Tibial nerve (tissue), 4 donors: Measurements from ENCODE around the gene TBC1D1. TPM values are rescaled to one million over a fixed set of nuclear protein-coding genes. Genes with fewer than 3 reads are reported as not detected.

Source experiments
- DNase-seq, 2 donors: peaks; one replicate each; pipeline ENCODE4 v3.0.0-alpha.2; 2019; ENCODE audit warnings: low spot score in 2 of 2
- H3K27ac ChIP-seq, 4 donors: fragments of 200-600 bp; sonication (generic) in 3 of 4; one replicate each; pipeline ENCODE4 v1.5.1; 2017 to 2019; ENCODE audit warnings: mild to moderate bottlenecking in 1 of 4
- H3K27me3 ChIP-seq, 2 donors: fragments of 200-600 bp; sonication (generic) in 1 of 2; one replicate each; pipeline versions ENCODE4 v1.5.1 to v1.6.0; 2017 to 2019
- H3K36me3 ChIP-seq, 3 donors: fragments of 200-600 bp; sonication (generic); one replicate each; pipeline ENCODE4 v1.5.1; 2018 to 2019
- H3K4me1 ChIP-seq, 4 donors: fragments of 200-600 bp; sonication (generic) in 3 of 4; one replicate each; pipeline ENCODE4 v1.5.1; 2017 to 2019
- H3K4me3 ChIP-seq, 4 donors: fragments of 200-600 bp; sonication (generic) in 3 of 4; one replicate each; pipeline ENCODE4 v1.5.1; 2017 to 2019; ENCODE audit warnings: mild to moderate bottlenecking in 1 of 4, moderate library complexity in 1 of 4
- H3K9me3 ChIP-seq, 4 donors: fragments of 200-600 bp; sonication (generic) in 3 of 4; one replicate each; pipeline ENCODE4 v1.5.1; 2017 to 2019
- EP300 ChIP-seq, 2 donors: sonication (generic); formaldehyde crosslinking; IDR thresholded peaks; one replicate each; pipeline ENCODE4 v1.6.1; 2017; ENCODE audit warnings: antibody characterized with exemption in 2 of 2, mild to moderate bottlenecking in 1 of 2
- POLR2A ChIP-seq, 2 donors: fragments of 450-650 bp; IDR thresholded peaks; one replicate each; pipeline ENCODE4 v1.6.1; 2017; ENCODE audit warnings: antibody characterized with exemption in 2 of 2, mild to moderate bottlenecking in 2 of 2, moderate library complexity in 2 of 2
- WGBS, 2 donors: methylation state at CpG; one replicate each; pipeline ENCODE4 v1.1.5; 2018; 5-methylcytosine and 5-hydroxymethylcytosine counted together
- total RNA-seq, 4 donors: library from RNA; depleted of rRNA; stranded (reverse); fragments of >200 nt; gene quantifications; one replicate each; pipeline ENCODE4 v1.1.0, GENCODE V29; 2016
- TF ChIP-seq, protein P1 (sequence below), 5 experiments: fragments of 200-600 bp in 3 of 5; fragments of 450-650 bp in 2 of 5; sonication (generic) in 3 of 5; IDR thresholded peaks; one replicate each; pipeline ENCODE4 v1.5.1; 2016 to 2019; ENCODE audit warnings: antibody characterized with exemption in 5 of 5, mild to moderate bottlenecking in 3 of 5, moderate library complexity in 2 of 5

Gene TBC1D1
- total RNA-seq, 4 donors from 2014 or later: 41.6 to 97.8 (median 62.5) TPM

DNA sequence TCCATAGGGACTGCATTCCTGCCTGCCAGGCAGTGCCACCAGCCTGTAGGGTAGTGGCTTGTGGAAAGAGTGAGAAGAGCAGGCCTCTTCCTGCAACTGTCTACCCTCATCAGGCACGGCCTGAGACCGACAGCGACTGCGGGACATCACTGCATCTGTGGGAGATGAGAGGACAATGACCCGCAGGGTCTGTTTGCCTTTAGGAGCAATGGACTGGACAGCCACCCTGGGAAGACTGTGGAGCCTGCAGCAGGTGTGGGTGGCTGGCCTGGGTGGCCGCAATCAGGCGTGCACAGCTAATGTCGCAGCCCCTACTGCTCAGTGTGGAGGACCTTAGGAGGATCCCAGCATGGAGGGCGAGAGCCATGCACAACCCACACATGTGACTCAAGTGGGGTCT, 297.3 kb downstream of the TBC1D1 start:
- Histone ChIP-seq H3K27me3 (no peaks in the 10 kb centered on the region), H3K4me3 (no peak overlapping the region), H3K36me3 (no peaks in the 10 kb centered on the region), H3K9me3 (no peaks in the 10 kb centered on the region), H3K4me1 (peaks cover 0 to 32% (median 21%) of the 10 kb centered on the region in 4 donors), H3K27ac (no peak overlapping the region)
- DNase-seq: no peak
- WGBS, 2 donors: 88 to 94% methylated on average over 7 to 9 of the region's 9 CpGs
- TF ChIP-seq, protein P1, sequence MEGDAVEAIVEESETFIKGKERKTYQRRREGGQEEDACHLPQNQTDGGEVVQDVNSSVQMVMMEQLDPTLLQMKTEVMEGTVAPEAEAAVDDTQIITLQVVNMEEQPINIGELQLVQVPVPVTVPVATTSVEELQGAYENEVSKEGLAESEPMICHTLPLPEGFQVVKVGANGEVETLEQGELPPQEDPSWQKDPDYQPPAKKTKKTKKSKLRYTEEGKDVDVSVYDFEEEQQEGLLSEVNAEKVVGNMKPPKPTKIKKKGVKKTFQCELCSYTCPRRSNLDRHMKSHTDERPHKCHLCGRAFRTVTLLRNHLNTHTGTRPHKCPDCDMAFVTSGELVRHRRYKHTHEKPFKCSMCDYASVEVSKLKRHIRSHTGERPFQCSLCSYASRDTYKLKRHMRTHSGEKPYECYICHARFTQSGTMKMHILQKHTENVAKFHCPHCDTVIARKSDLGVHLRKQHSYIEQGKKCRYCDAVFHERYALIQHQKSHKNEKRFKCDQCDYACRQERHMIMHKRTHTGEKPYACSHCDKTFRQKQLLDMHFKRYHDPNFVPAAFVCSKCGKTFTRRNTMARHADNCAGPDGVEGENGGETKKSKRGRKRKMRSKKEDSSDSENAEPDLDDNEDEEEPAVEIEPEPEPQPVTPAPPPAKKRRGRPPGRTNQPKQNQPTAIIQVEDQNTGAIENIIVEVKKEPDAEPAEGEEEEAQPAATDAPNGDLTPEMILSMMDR (IDR thresholded peaks at IDR 0.05): no peak
- TF ChIP-seq POLR2A (IDR thresholded peaks at IDR 0.05) (no peak), EP300 (IDR thresholded peaks at IDR 0.05) (no peak)

DNA sequence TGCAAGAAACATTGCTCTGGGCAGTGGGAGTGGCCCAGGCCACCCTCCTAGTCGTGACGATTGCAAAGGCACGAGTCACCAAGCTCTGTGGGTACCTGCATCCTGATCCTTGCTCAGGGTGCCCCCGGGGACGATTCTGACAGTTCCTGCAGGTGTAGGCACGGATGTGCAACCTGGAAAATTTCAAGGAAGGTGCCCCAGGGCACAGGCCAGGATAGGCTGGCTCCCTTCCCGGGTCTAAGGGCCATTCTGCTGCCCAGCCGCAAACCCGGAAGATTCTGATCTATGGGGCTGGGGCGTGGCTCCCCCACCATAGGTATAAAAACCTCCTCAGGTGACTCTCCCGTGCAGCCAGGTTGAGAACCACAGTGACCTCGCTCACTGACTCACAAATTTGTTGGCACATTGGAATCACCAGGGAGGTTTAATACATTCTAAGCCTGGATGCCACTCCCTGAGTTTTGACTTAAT, 297.8 kb downstream of the TBC1D1 start:
- no peaks in the 10 kb centered on the region for H3K9me3 ChIP-seq
- TF ChIP-seq, protein P1 (IDR thresholded peaks at IDR 0.05): no peak
- TF ChIP-seq POLR2A (IDR thresholded peaks at IDR 0.05) (no peak), EP300 (IDR thresholded peaks at IDR 0.05) (no peak)
- H3K36me3 ChIP-seq: no peaks in the 10 kb centered on the region
- H3K27ac ChIP-seq: peak overlapping the region in 1 of 4 donors; percentile 78
- no peak overlapping the region for H3K4me3 ChIP-seq
- 73 to 85% methylated on average over 4 to 12 of the region's 12 CpGs for WGBS, 2 donors
- peaks cover 0 to 32% (median 21%) of the 10 kb centered on the region in 4 donors for H3K4me1 ChIP-seq
- no peak for DNase-seq
- no peaks in the 10 kb centered on the region for H3K27me3 ChIP-seq

Other genes starting within 250 kb of the TBC1D1 start
- gene RELL1, start 204.7 kb upstream of the TBC1D1 start, total RNA-seq: 10 to 100 TPM; 43.8 to 78.0 (median 61.2) TPM
- gene PGM2, start 64.4 kb upstream of the TBC1D1 start, total RNA-seq: 10 to 100 TPM; 13.7 to 24.3 (median 15.5) TPM
- 1 to 10 TPM in 1 of 4 donors, not detected in 3; 1.3 TPM for gene PTTG2, start 69.3 kb downstream of the TBC1D1 start, total RNA-seq